SU-DHL-6 (cell line): ENCODE measurements around the gene SUSD2.
"Not testable (repeated sequence)": the region's sequence is repeated elsewhere in the genome, so short reads cannot be mapped to it uniquely, and the experiment has no call there.

Source experiments
- CTCF ChIP-seq: fragments of 200-600 bp; sonication (generic); IDR thresholded peaks from one replicate; pipeline ENCODE4 v1.5.1; 2017; ENCODE audit warnings: antibody characterized with exemption, mild to moderate bottlenecking, low read length, moderate library complexity; ENCODE audit not compliant: insufficient read depth, poor library complexity, severe bottlenecking
- EZH2phosphoT487 ChIP-seq: fragments of 200-600 bp; sonication (generic), shearing (Covaris generic); conservative IDR thresholded peaks from 2 replicates; pipeline ENCODE4 v1.6.1; 2018; ENCODE audit warnings: mild to moderate bottlenecking, antibody characterized with exemption, low read length, moderate library complexity, mixed read lengths

- TF ChIP-seq CTCF, EZH2phosphoT487: not testable (repeated sequence)
These were observed 22.6 kb downstream of the SUSD2 start for GRCh38 chr22:24203856-24204255.
